CD4-positive, CD25-positive, alpha-beta regulatory T cell (primary cell): ENCODE measurements around the gene MRTFA. TPM values are rescaled to one million over a fixed set of nuclear protein-coding genes. Genes with fewer than 3 reads are reported as not detected.
"Not testable (repeated sequence)": the region's sequence is repeated elsewhere in the genome, so short reads cannot be mapped to it uniquely, and the experiment has no call there.

Source experiments
- ATAC-seq, 2 donors: fragments of 150-1000 bp; cut with Tn5 transposase; one replicate each; pipeline ENCODE4 v1.10.0; 2021; ENCODE audit warnings: low read depth in 2 of 2, moderate number of reproducible peaks in 2 of 2, moderate library complexity in 1 of 2
- DNase-seq, 3 donors: peaks; one replicate each; pipeline versions ENCODE4 v3.0.0 to v3.0.0-alpha.2; 2012 to 2022; ENCODE audit warnings: mixed read lengths in 1 of 3
- H3K27ac ChIP-seq: one replicate; pipeline ENCODE4 v1.7.0; 2013; ENCODE audit warnings: mild to moderate bottlenecking, low read length; ENCODE audit not compliant: insufficient read depth, poor library complexity, severe bottlenecking
- H3K27me3 ChIP-seq: one replicate; pipeline ENCODE4 v1.7.0; 2013; ENCODE audit warnings: low read length; ENCODE audit not compliant: control insufficient read depth, insufficient read depth
- H3K36me3 ChIP-seq: one replicate; pipeline ENCODE4 v1.7.0; 2013; ENCODE audit warnings: mild to moderate bottlenecking, low read length, moderate library complexity; ENCODE audit not compliant: control insufficient read depth, insufficient read depth
- H3K4me1 ChIP-seq: 2 replicates; pipeline ENCODE4 v1.7.0; 2013; ENCODE audit warnings: mild to moderate bottlenecking, low read length; ENCODE audit not compliant: insufficient read depth, control insufficient read depth, poor library complexity, severe bottlenecking
- H3K4me3 ChIP-seq: one replicate; pipeline ENCODE4 v1.7.0; 2013; ENCODE audit warnings: low read depth, mild to moderate bottlenecking, low read length, moderate library complexity
- H3K9me3 ChIP-seq, 2 experiments: 1 replicate in 1 of 2; 2 replicates in 1 of 2; pipeline ENCODE4 v1.7.0; 2013; ENCODE audit warnings: low read length in 2 of 2, mild to moderate bottlenecking in 1 of 2, moderate library complexity in 1 of 2; ENCODE audit not compliant: control insufficient read depth in 2 of 2
- H3K27ac Mint-ChIP-seq, 3 donors: one replicate each; pipeline ENCODE4 v1.8.0; 2020 to 2022; ENCODE audit warnings: mild to moderate bottlenecking in 3 of 3, mixed read lengths in 3 of 3, moderate library complexity in 2 of 3
- H3K27me3 Mint-ChIP-seq: one replicate; pipeline ENCODE4 v1.8.0; 2022; ENCODE audit warnings: mild to moderate bottlenecking, mixed read lengths
- H3K36me3 Mint-ChIP-seq: one replicate; pipeline ENCODE4 v1.8.0; 2020; ENCODE audit warnings: mixed read lengths
- H3K4me1 Mint-ChIP-seq, 4 donors: one replicate each; pipeline ENCODE4 v1.8.0; 2020 to 2022; ENCODE audit warnings: mixed read lengths in 4 of 4, mild to moderate bottlenecking in 1 of 4
- H3K4me3 Mint-ChIP-seq, 4 donors: one replicate each; pipeline ENCODE4 v1.8.0; 2020 to 2022; ENCODE audit warnings: mild to moderate bottlenecking in 4 of 4, mixed read lengths in 4 of 4, moderate library complexity in 3 of 4
- H3K9me3 Mint-ChIP-seq, 7 donors: one replicate each; pipeline ENCODE4 v1.8.0; 2020 to 2022; ENCODE audit warnings: mixed read lengths in 7 of 7, mild to moderate bottlenecking in 3 of 7, moderate library complexity in 2 of 7
- polyA plus RNA-seq, 4 donors: library from polyadenylated mRNA; unstranded; fragments of 300-500 nt; fragmentation: Illumina TruSeq; gene quantifications; one replicate each; pipeline ENCODE4 v1.2.3, GENCODE V29; 2021
- total RNA-seq: library from RNA; stranded (reverse); gene quantifications from one replicate; pipeline ENCODE4 v1.2.3, GENCODE V29; 2022

Gene MRTFA
- total and polyA plus RNA-seq, 5 donors from 2014 or later, result 11.3 to 94.5 (median 16.4) TPM

DNA sequence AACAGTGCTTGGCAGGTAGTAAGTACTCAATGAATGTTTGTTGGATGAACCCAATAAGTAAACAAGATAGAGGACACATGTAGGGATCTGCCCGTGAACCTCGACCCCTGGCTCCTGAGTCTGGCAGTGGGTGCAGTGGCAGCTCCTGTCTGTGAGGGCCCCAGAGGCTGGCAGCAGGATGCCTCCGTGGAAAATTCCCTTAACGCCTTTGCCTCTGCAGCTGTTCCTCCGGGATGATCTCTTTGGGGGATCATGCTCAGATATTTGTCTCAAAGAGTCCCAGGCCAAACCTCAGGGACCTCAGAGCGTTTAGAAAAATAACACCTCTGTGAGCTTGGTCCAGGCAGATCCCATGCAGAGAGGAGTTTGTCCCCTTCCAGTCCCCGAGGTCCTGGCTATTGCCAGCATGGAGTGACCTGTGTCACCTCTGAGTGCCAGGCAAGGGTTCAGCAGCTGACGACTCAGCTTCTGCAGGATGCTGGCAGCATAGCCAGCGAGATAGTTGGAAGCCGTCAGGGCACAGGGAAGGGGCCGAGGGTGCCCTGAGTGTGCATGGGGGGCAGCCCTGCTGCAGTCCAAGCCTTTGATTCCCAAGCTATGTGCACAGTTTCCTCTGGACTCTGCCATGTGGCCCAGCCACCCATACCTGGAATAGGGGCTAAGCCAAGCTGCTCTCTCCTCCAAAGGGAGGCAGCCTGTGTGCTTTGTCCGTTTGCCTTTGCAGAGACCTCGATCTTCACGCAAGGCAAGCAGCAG, 42.2 kb upstream of the MRTFA start:
- no peak overlapping the region for H3K4me3 ChIP-seq
- no peak overlapping the region for H3K27ac ChIP-seq
- no peaks in the 10 kb centered on the region for H3K36me3 ChIP-seq
- no peaks in the 10 kb centered on the region for H3K27me3 ChIP-seq
- ATAC-seq, result no peak
- no peak for DNase-seq
- Mint-ChIP-seq H3K9me3 (no peaks in the 10 kb centered on the region), H3K27ac (no peak overlapping the region), H3K27me3 (peaks cover 15% of the 10 kb centered on the region), H3K4me1 (peaks cover 3 to 10% (median 7%) of the 10 kb centered on the region in 4 donors), H3K4me3 (no peak overlapping the region), H3K36me3 (no peaks in the 10 kb centered on the region)
- H3K4me1 ChIP-seq, result peaks cover 5% of the 10 kb centered on the region
- H3K9me3 ChIP-seq, result no peaks in the 10 kb centered on the region

DNA sequence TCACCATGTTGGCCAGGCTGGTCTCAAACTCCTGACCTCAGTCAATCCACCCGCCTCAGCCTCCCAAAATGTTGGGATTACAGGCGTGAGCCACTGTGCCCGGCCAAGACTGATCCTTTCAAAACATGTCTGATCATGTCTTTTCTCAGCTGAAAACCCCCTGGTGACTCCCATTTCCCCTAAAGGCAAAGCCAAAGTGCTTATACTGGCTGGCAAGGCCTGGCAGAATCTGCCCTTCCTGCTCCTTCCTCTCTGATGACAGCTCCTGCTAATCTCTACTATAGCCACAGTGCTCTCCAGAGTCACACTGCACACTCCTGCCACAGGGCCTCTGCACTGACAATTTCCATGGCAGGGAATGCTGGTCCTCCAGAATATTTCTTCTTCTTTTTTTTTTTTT, 40.1 kb upstream of the MRTFA start:
- H3K36me3 Mint-ChIP-seq, result no peaks in the 10 kb centered on the region
- Histone ChIP-seq H3K4me3 (no peak overlapping the region), H3K27me3 (no peaks in the 10 kb centered on the region), H3K9me3 (no peaks in the 10 kb centered on the region), H3K27ac (no peak overlapping the region), H3K36me3 (no peaks in the 10 kb centered on the region), H3K4me1 (no peaks in the 10 kb centered on the region)
- no peak overlapping the region for H3K4me3 Mint-ChIP-seq
- H3K27ac Mint-ChIP-seq, result no peak overlapping the region
- H3K9me3 Mint-ChIP-seq, result no peaks in the 10 kb centered on the region
- H3K4me1 Mint-ChIP-seq, result peaks cover 0 to under 1% (median 0%) of the 10 kb centered on the region in 4 donors
- DNase-seq (no peak), ATAC-seq (no peak)
- peaks cover 15% of the 10 kb centered on the region for H3K27me3 Mint-ChIP-seq

- H3K4me3 ChIP-seq, H3K9me3 ChIP-seq, H3K4me1 Mint-ChIP-seq, H3K36me3 ChIP-seq, H3K27me3 Mint-ChIP-seq, H3K4me3 Mint-ChIP-seq, H3K27me3 ChIP-seq, H3K9me3 Mint-ChIP-seq, ATAC-seq, H3K27ac ChIP-seq, DNase-seq, H3K36me3 Mint-ChIP-seq, H3K4me1 ChIP-seq, H3K27ac Mint-ChIP-seq: not testable (repeated sequence)
These were observed 39.6 kb upstream of the MRTFA start for GRCh38 chr22:40676166-40676565.

- H3K4me1 ChIP-seq, result no peaks in the 10 kb centered on the region
- no peak overlapping the region for H3K27ac ChIP-seq
- Mint-ChIP-seq H3K4me3 (no peak overlapping the region), H3K36me3 (no peaks in the 10 kb centered on the region), H3K27ac (no peak overlapping the region), H3K9me3 (no peaks in the 10 kb centered on the region), H3K4me1 (peaks cover 0 to 5% (median 1%) of the 10 kb centered on the region in 4 donors), H3K27me3 (no peaks in the 10 kb centered on the region)
- H3K9me3 ChIP-seq, result no peaks in the 10 kb centered on the region
- H3K27me3 ChIP-seq, result no peaks in the 10 kb centered on the region
- no peaks in the 10 kb centered on the region for H3K36me3 ChIP-seq
- no peak overlapping the region for H3K4me3 ChIP-seq
- DNase-seq, result no peak
- ATAC-seq, result no peak
These were observed 37.8 kb upstream of the MRTFA start for GRCh38 chr22:40674274-40674673.

DNA sequence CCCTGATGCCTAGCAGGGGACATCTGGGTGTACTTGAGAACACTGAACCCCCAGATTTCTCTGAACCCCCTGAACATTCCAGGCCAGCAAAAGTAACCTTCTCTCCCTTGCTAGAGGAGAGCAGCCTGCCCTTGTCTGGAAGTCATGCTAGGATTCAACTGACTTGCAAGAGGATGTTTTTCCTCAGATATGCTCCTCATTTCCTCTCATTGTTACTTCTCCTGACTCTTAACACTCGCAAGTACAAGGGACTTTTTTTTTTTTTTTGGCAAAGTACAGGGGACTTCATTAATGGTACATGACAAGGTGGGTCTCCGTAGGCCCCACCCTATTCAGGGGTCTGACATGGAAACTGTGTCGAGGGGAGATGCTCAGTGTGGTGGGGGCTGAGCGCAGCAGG, 36.5 kb upstream of the MRTFA start:
- no peaks in the 10 kb centered on the region for H3K27me3 Mint-ChIP-seq
- H3K4me1 Mint-ChIP-seq, result peaks cover 0 to 11% (median 9%) of the 10 kb centered on the region in 4 donors

GRCh38 chr22:40671796-40672360, 35.4 kb upstream of the MRTFA start:
- ATAC-seq (no peak), DNase-seq (no peak)
- Histone ChIP-seq H3K27ac (no peak overlapping the region), H3K9me3 (no peaks in the 10 kb centered on the region), H3K27me3 (no peaks in the 10 kb centered on the region), H3K4me1 (no peaks in the 10 kb centered on the region), H3K4me3 (no peak overlapping the region), H3K36me3 (no peaks in the 10 kb centered on the region)
- Mint-ChIP-seq H3K9me3 (no peaks in the 10 kb centered on the region), H3K27ac (peak overlapping the region in 1 of 3 donors; percentile 44), H3K4me3 (no peak overlapping the region), H3K36me3 (no peaks in the 10 kb centered on the region), H3K4me1 (peaks cover 0 to 11% (median 9%) of the 10 kb centered on the region in 4 donors), H3K27me3 (no peaks in the 10 kb centered on the region)

More for the DNA sequence above, 36.5 kb upstream of the MRTFA start:
- H3K36me3 Mint-ChIP-seq, result no peaks in the 10 kb centered on the region
- Histone ChIP-seq H3K27ac (no peak overlapping the region), H3K27me3 (no peaks in the 10 kb centered on the region), H3K4me3 (no peak overlapping the region), H3K9me3 (no peaks in the 10 kb centered on the region), H3K36me3 (no peaks in the 10 kb centered on the region), H3K4me1 (no peaks in the 10 kb centered on the region)
- H3K4me3 Mint-ChIP-seq, result no peak overlapping the region
- ATAC-seq (no peak), DNase-seq (no peak)
- no peak overlapping the region for H3K27ac Mint-ChIP-seq
- no peaks in the 10 kb centered on the region for H3K9me3 Mint-ChIP-seq

- Mint-ChIP-seq H3K27me3 (no peaks in the 10 kb centered on the region), H3K4me3 (no peak overlapping the region), H3K27ac (no peak overlapping the region), H3K36me3 (no peaks in the 10 kb centered on the region), H3K4me1 (peaks cover 0 to 11% (median 9%) of the 10 kb centered on the region in 4 donors), H3K9me3 (no peaks in the 10 kb centered on the region)
- ATAC-seq, result no peak
- no peaks in the 10 kb centered on the region for H3K27me3 ChIP-seq
- H3K9me3 ChIP-seq, result no peaks in the 10 kb centered on the region
- no peak overlapping the region for H3K27ac ChIP-seq
- DNase-seq, result no peak
- H3K4me3 ChIP-seq, result no peak overlapping the region
- no peaks in the 10 kb centered on the region for H3K36me3 ChIP-seq
- H3K4me1 ChIP-seq, result no peaks in the 10 kb centered on the region
These were observed 34.9 kb upstream of the MRTFA start for GRCh38 chr22:40671369-40671768.

- Histone ChIP-seq H3K36me3 (no peaks in the 10 kb centered on the region), H3K9me3 (no peaks in the 10 kb centered on the region), H3K4me3 (no peak overlapping the region), H3K27me3 (no peaks in the 10 kb centered on the region), H3K27ac (no peak overlapping the region), H3K4me1 (no peaks in the 10 kb centered on the region)
- Mint-ChIP-seq H3K36me3 (no peaks in the 10 kb centered on the region), H3K4me1 (peaks cover 0 to 11% (median 9%) of the 10 kb centered on the region in 4 donors), H3K27ac (no peak overlapping the region), H3K9me3 (no peaks in the 10 kb centered on the region), H3K27me3 (no peaks in the 10 kb centered on the region), H3K4me3 (no peak overlapping the region)
- ATAC-seq (no peak), DNase-seq (no peak)
These were observed 33.5 kb upstream of the MRTFA start for GRCh38 chr22:40670058-40670457.
